ENCODE results near the gene CAMK2D. TPM values are rescaled to one million over a fixed set of nuclear protein-coding genes. Genes with fewer than 3 reads are reported as not detected.

Gene CAMK2D
- total RNA-seq, 1 experiment from 2014 or later: 22.1 TPM

DNA sequence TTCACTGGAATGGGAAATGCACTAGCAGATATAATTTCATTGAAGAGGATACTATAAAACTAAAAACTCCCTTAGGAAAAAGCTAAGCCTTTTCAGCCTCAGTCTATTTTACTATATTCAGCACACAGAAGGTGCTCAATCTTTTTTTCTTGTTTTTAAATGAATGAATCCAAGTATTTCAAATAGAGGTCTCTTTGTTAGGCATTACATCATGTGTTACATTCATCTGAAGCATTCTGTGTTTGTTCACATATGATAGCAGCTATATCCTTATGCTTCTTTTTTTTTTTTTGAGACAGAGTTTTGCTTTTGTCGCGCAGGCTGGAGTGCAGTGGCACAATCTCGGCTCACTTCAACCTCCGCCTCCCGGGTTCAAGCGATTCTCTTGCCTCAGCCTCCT, 278.4 kb downstream of the CAMK2D start:
- H3K27me3 Mint-ChIP-seq (ENCODE audit: unreplicated experiment): no peaks in the 10 kb centered on the region
- TF ChIP-seq, protein P1, sequence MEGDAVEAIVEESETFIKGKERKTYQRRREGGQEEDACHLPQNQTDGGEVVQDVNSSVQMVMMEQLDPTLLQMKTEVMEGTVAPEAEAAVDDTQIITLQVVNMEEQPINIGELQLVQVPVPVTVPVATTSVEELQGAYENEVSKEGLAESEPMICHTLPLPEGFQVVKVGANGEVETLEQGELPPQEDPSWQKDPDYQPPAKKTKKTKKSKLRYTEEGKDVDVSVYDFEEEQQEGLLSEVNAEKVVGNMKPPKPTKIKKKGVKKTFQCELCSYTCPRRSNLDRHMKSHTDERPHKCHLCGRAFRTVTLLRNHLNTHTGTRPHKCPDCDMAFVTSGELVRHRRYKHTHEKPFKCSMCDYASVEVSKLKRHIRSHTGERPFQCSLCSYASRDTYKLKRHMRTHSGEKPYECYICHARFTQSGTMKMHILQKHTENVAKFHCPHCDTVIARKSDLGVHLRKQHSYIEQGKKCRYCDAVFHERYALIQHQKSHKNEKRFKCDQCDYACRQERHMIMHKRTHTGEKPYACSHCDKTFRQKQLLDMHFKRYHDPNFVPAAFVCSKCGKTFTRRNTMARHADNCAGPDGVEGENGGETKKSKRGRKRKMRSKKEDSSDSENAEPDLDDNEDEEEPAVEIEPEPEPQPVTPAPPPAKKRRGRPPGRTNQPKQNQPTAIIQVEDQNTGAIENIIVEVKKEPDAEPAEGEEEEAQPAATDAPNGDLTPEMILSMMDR (IDR thresholded peaks at IDR 0.05; ENCODE audit: unreplicated experiment): no peak
- CTCF ChIA-PET: no interaction called here
- no peaks in the 10 kb centered on the region for H3K9me3 Mint-ChIP-seq (ENCODE audit: low read depth, unreplicated experiment)
- no peaks in the 10 kb centered on the region for H3K4me1 Mint-ChIP-seq (ENCODE audit: low read depth, unreplicated experiment)
- H3K27ac Mint-ChIP-seq (ENCODE audit: unreplicated experiment): no peak overlapping the region
- BruUV-seq (replicated peaks): no TSS peak
- DNase-seq: no peak
- no peak overlapping the region for H3K4me3 Mint-ChIP-seq (ENCODE audit: low read depth, unreplicated experiment)
- intact Hi-C loops (cut with micrococcal nuclease; ENCODE audit: unreplicated experiment): no loop called here
- no peaks in the 10 kb centered on the region for H3K36me3 Mint-ChIP-seq (ENCODE audit: insufficient read depth, unreplicated experiment)

DNA sequence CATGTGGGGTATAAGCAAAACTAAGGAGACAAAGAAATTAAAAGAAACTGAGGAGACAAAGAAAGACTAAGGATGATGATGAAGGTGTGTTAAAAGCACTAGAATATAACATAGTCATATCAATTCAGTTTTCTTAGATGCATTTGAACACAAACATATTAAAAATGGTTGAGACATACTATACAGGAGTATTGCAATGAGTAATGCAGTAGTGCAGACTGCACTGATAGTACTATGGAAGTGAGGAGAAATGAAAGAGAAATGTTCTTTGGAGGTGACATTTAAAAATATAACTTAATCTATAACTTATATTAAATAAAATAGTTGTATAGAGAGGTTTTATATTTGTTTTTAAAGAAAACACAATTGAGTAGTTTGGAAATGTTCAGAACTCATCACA, 279.2 kb downstream of the CAMK2D start:
- Mint-ChIP-seq H3K4me1 (ENCODE audit: low read depth, unreplicated experiment) (no peaks in the 10 kb centered on the region), H3K27ac (ENCODE audit: unreplicated experiment) (no peak overlapping the region), H3K4me3 (ENCODE audit: low read depth, unreplicated experiment) (no peak overlapping the region), H3K9me3 (ENCODE audit: low read depth, unreplicated experiment) (no peaks in the 10 kb centered on the region), H3K27me3 (ENCODE audit: unreplicated experiment) (no peaks in the 10 kb centered on the region), H3K36me3 (ENCODE audit: insufficient read depth, unreplicated experiment) (no peaks in the 10 kb centered on the region)
- BruUV-seq (replicated peaks): no TSS peak
- intact Hi-C loops (cut with micrococcal nuclease; ENCODE audit: unreplicated experiment): no loop called here
- no peak for DNase-seq
- TF ChIP-seq, protein P1 (IDR thresholded peaks at IDR 0.05; ENCODE audit: unreplicated experiment): no peak
- CTCF ChIA-PET: no interaction called here

DNA sequence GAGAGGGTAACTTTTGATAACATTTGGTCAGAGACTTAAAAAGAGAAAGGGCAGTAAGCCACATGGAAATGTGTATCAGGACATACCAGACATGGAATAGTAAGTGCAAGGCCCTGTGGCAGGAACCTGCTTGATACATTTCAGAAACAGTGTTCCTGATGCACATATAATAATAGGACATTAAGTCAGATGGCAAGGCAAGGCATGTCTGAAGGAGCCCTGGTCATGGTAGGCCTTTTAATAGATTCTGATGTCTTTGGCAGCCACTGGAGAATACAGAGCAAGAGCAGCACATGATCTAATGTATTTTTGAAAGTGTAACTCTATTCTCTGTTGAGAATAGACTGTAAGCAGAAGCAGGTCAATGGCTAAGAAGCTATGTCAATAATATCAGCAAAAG, 279.7 kb downstream of the CAMK2D start:
- Mint-ChIP-seq H3K4me1 (ENCODE audit: low read depth, unreplicated experiment) (no peaks in the 10 kb centered on the region), H3K4me3 (ENCODE audit: low read depth, unreplicated experiment) (no peak overlapping the region), H3K36me3 (ENCODE audit: insufficient read depth, unreplicated experiment) (no peaks in the 10 kb centered on the region), H3K9me3 (ENCODE audit: low read depth, unreplicated experiment) (peaks cover 1% of the 10 kb centered on the region), H3K27ac (ENCODE audit: unreplicated experiment) (no peak overlapping the region), H3K27me3 (ENCODE audit: unreplicated experiment) (no peaks in the 10 kb centered on the region)
- intact Hi-C loops (cut with micrococcal nuclease; ENCODE audit: unreplicated experiment): no loop called here
- CTCF ChIA-PET: no interaction called here
- DNase-seq: no peak
- BruUV-seq (replicated peaks): no TSS peak
- TF ChIP-seq, protein P1 (IDR thresholded peaks at IDR 0.05; ENCODE audit: unreplicated experiment): no peak

DNA sequence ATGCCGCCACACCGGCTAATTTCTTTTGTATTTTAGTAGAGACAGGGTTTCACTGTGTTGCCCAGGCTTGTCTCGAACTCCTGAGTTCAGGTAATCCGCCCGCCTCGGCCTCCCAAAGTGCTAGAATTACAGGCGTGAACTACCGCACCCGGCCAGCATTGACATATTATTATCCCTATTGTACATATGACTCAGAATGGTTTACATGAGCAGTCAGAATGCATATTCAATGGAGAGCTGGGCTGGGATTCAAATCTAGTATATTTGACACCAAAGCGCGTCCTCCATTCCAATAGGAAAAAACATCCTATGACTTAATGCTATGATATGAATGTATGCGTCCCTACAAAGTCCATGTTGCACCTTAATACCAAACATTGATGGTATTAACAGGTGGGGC, 281.4 kb downstream of the CAMK2D start:
- H3K4me3 Mint-ChIP-seq (ENCODE audit: low read depth, unreplicated experiment): no peak overlapping the region
- H3K36me3 Mint-ChIP-seq (ENCODE audit: insufficient read depth, unreplicated experiment): no peaks in the 10 kb centered on the region
- CTCF ChIA-PET: no interaction called here
- no peaks in the 10 kb centered on the region for H3K4me1 Mint-ChIP-seq (ENCODE audit: low read depth, unreplicated experiment)
- intact Hi-C loops (cut with micrococcal nuclease; ENCODE audit: unreplicated experiment): no loop called here
- no peak overlapping the region for H3K27ac Mint-ChIP-seq (ENCODE audit: unreplicated experiment)
- no peak for DNase-seq
- BruUV-seq (replicated peaks): no TSS peak
- peaks cover 3% of the 10 kb centered on the region for H3K9me3 Mint-ChIP-seq (ENCODE audit: low read depth, unreplicated experiment)
- TF ChIP-seq, protein P1 (IDR thresholded peaks at IDR 0.05; ENCODE audit: unreplicated experiment): no peak
- no peaks in the 10 kb centered on the region for H3K27me3 Mint-ChIP-seq (ENCODE audit: unreplicated experiment)

DNA sequence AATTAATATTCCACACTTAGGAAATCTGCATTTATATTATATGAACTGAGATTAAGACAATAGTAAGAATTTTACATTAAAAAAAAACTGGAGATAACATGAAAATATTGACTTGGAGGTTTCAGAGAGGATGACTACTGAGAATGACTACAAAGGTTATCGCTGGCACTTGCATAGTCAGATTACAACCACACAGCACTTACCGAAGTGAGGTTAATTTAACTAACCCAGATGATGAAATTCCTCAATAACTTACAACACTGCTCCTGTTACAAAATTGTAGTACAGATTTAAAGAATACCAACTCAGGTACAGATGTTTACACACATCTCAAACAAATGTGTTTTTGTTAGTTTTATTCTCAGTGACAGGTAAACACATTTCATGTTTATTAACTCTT, 283.5 kb downstream of the CAMK2D start:
- CTCF ChIA-PET: no interaction called here
- no peaks in the 10 kb centered on the region for H3K36me3 Mint-ChIP-seq (ENCODE audit: insufficient read depth, unreplicated experiment)
- no peak for DNase-seq
- intact Hi-C loops (cut with micrococcal nuclease; ENCODE audit: unreplicated experiment): no loop called here
- H3K4me1 Mint-ChIP-seq (ENCODE audit: low read depth, unreplicated experiment): no peaks in the 10 kb centered on the region
- TF ChIP-seq, protein P1 (IDR thresholded peaks at IDR 0.05; ENCODE audit: unreplicated experiment): no peak
- H3K27me3 Mint-ChIP-seq (ENCODE audit: unreplicated experiment): no peaks in the 10 kb centered on the region
- H3K27ac Mint-ChIP-seq (ENCODE audit: unreplicated experiment): no peak overlapping the region
- H3K9me3 Mint-ChIP-seq (ENCODE audit: low read depth, unreplicated experiment): peaks cover 3% of the 10 kb centered on the region
- no peak overlapping the region for H3K4me3 Mint-ChIP-seq (ENCODE audit: low read depth, unreplicated experiment)
- no TSS peak for BruUV-seq (replicated peaks)

Measured in Calu3 (cell line).